GM18909 (cell line): Measurements from ENCODE around the gene PKHD1.
A peak's percentile ranks its signal among the peaks of the same experiment; 100 is the strongest.

ENCODE experiments used
- ATAC-seq: cut with Tn5 transposase; IDR thresholded peaks from one replicate; pipeline ENCODE4 v1.9.1; 2021; ENCODE audit warnings: mild to moderate bottlenecking; ENCODE audit not compliant: unreplicated experiment, poor library complexity

PKHD1 gene

DNA sequence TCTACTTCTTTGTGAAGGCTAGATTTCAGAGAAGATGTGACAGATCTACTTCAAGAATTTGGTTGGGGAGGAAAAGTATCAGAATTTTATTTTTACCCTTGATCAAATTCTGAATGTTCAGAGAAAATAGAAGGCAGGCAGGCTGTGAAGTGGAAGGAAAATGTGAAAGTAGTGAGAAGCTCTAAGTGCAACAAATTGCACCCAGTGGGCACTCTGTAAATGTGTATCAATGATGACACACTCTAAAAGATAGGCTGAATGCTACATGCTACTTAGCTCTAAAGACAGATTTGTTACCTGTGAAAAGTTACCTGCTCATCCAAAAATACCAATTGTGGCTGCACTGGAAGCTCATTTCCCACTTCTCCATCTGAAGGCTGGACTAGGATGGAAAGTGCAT, 438.6 kb downstream of the PKHD1 start:
- ATAC-seq, result no peak

GRCh38 chr6:51648236-51648635, 439.2 kb downstream of the PKHD1 start:
- ATAC-seq, result no peak

GRCh38 chr6:51644426-51644825, 443.0 kb downstream of the PKHD1 start:
- ATAC-seq, result no peak

DNA sequence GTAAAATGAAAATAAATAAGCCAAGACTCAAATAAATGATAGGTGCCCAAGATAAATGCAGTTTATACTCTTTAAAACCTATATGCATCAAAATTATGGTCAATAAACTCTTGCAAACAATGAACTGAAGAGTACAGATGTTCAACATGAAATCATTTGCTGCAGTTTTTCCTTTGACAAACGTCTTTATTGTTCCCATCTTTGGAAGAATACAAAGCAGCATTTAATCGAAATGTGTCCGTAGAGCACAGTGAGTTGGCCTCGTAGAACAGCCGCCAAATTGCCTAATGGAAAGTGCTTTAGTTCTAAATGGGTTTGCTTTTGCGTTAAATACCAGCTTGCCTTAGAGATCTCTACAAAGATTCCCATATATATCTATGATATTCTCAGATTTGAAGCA, 447.4 kb downstream of the PKHD1 start:
- no peak for ATAC-seq

DNA sequence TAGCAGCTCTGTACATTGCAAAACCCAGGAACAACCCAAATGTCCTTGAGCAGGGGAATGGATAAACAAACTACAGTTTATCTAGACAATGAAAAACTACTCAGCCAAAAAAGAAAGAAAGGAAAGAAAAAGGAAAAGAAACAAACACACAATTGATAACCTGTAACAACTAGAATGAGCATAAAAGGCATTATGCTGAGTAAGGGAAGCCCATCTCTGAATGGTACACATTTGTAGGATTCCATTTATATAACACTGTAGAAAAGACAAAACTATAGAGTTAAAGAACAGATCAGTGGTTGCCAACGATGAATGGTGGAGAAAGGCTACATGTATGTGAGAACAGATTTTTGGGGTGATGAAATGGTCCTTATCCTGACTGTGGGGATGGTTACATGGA, 454.0 kb downstream of the PKHD1 start:
- ATAC-seq, result no peak

GRCh38 chr6:51630011-51630410, 457.4 kb downstream of the PKHD1 start:
- no peak for ATAC-seq

DNA sequence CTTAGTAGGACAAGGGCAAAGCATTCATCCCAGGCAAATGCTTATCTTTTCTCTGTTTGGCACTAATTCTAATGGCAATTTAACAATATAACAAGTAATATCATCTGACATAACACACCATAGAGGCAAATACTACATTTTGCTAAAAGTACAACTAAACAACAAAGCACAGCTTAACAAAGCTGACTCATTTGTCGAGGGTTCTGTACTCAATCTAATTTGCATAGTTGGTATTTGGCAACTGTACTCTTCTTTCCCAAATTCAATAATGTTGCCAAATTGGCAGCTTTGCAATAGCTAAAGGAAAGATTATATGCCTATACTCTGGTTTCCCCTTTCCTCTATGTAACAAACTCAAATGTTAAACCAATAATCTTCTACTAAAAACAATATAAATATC, 461.0 kb downstream of the PKHD1 start:
- no peak for ATAC-seq

GRCh38 chr6:51625566-51625965, 461.8 kb downstream of the PKHD1 start:
- ATAC-seq, result no peak

DNA sequence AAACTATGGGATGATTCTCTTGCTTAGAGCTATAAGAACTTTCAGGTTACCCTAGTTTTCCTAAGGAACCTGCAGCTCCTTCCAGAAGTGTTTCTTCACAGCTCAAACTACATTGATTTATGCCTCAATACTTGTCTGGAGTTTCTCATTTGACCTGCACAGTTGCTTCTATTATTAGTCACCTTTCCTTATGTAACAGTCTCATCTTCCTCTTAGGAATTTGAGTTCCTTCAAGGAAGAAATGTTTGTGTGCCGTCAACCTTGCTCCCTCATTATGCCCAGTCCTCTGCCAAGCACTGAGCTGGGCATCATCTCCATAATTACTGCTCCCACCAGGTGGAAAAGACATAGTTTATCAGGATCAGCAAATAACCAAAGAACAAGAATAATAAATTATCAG, 466.4 kb downstream of the PKHD1 start:
- no peak for ATAC-seq

- no peak for ATAC-seq
Observed at GRCh38 chr6:51619042-51619799, 468.2 kb downstream of the PKHD1 start.

GRCh38 chr6:51618563-51618962, 468.9 kb downstream of the PKHD1 start:
- peak; percentile 59 for ATAC-seq

DNA sequence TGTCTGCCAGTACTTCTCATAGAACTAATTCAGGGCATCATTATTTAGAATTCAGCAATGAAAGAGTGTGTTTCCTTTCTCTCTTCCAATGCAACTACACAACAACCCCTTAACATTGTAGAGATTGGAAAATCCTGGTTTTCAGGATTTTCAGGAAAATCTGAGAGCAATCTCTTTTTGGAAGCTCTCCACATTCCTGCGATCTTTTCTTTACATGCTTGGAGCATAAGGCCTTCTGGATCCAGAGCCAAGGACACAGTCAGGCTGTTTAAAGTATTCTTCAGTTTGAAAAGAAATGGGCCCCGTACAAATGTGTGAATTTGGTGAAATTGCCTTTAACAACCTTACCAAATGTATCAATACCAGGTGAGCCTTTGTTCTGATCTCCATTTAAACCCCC, 469.7 kb downstream of the PKHD1 start:
- no peak for ATAC-seq

DNA sequence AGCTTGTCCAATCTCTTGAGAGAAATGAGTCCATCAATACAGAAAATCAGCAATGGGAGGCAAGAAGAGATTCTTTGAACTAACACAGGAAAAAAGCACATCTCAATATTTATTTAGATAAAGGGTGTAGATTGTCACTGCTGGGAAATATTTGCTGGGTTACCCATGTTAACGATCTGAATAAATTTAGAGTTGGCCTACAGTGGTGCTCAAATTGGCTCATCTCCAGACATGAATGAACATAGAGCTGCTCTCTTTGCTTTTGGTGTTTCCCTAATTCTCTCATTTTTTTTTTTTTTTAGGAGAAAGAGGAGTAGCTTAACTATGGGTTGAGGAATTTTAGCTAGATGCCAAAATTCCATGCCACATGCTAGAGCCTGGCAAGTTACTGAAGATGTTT, 471.2 kb downstream of the PKHD1 start:
- ATAC-seq, result no peak

GRCh38 chr6:51614725-51615124, 472.7 kb downstream of the PKHD1 start:
- no peak for ATAC-seq

GRCh38 chr6:51613558-51613957, 473.9 kb downstream of the PKHD1 start:
- ATAC-seq, result no peak

- no peak for ATAC-seq
Observed at GRCh38 chr6:51608932-51609331, 478.5 kb downstream of the PKHD1 start.

- ATAC-seq, result no peak
Observed at GRCh38 chr6:51608383-51608782, 479.0 kb downstream of the PKHD1 start.

- ATAC-seq, result no peak
Observed at GRCh38 chr6:51600514-51600913, 486.9 kb downstream of the PKHD1 start.

GRCh38 chr6:51598171-51598570, 489.2 kb downstream of the PKHD1 start:
- no peak for ATAC-seq

- no peak for ATAC-seq
Observed at GRCh38 chr6:51594981-51595380, 492.4 kb downstream of the PKHD1 start.

DNA sequence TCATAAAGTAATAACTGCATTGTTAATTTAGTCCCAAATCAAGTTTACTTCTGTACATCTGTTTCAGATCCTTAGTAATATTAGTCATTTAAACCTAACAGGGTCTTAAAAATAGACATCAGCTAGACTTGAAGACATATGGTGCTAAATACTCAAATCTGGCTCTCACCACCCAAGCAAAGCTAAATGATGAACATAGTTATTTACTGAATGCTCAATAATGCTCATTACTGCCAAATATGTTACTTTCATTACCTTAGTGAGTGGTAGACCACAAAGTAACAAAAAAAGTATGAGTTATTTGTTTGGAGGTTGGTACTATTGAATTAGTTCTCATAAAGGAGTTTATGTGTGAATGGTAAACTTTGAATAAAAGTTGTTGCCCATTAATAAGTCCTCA, 502.1 kb downstream of the PKHD1 start:
- no peak for ATAC-seq

- ATAC-seq, result no peak
Observed at GRCh38 chr6:51584163-51584562, 503.2 kb downstream of the PKHD1 start.

GRCh38 chr6:51578994-51579393, 508.4 kb downstream of the PKHD1 start:
- no peak for ATAC-seq
